K562 (cell line): ENCODE results near the gene TREH. TPM values are rescaled to one million over a fixed set of nuclear protein-coding genes. Genes with fewer than 3 reads are reported as not detected.

ENCODE experiments used
- AFF4 ChIP-seq: sonication (generic); formaldehyde crosslinking; IDR thresholded peaks from 2 replicates; pipeline ENCODE4 v1.8.0; 2023; ENCODE audit warnings: mild to moderate bottlenecking, missing genetic modification reagents
- EGR1 ChIP-seq: fragments of 450-650 bp; conservative IDR thresholded peaks from 2 replicates; pipeline ENCODE4 v1.6.1; 2017; ENCODE audit warnings: mild to moderate bottlenecking
- GTF2E2 ChIP-seq: fragments of 200-800 bp; sonication (Bioruptor generic); IDR thresholded peaks from 2 replicates; pipeline ENCODE4 v1.6.1; 2016; ENCODE audit warnings: missing genetic modification characterization, missing compliant biosample characterization
- KLF13 ChIP-seq: fragments of 450-650 bp; IDR thresholded peaks from 2 replicates; pipeline ENCODE4 v1.6.1; 2016; ENCODE audit warnings: missing genetic modification characterization, low read depth, mild to moderate bottlenecking, missing compliant biosample characterization, moderate library complexity, borderline replicate concordance
- L3MBTL2 ChIP-seq: fragments of 450-650 bp; IDR thresholded peaks from 2 replicates; pipeline ENCODE4 v1.6.1; 2016; ENCODE audit warnings: mild to moderate bottlenecking, moderate library complexity
- MGA ChIP-seq: fragments of 450-650 bp; IDR thresholded peaks from 2 replicates; pipeline ENCODE4 v1.6.1; 2016; ENCODE audit warnings: mild to moderate bottlenecking, moderate library complexity
- NFIC ChIP-seq: fragments of 450-650 bp; IDR thresholded peaks from 2 replicates; pipeline ENCODE4 v1.6.1; 2017; ENCODE audit warnings: mild to moderate bottlenecking, inconsistent platforms
- PHF20 ChIP-seq: fragments of 450-650 bp; IDR thresholded peaks from 2 replicates; pipeline ENCODE4 v1.6.1; 2018; ENCODE audit not compliant: partially characterized antibody
- RB1 ChIP-seq: fragments of 450-650 bp; IDR thresholded peaks from 2 replicates; pipeline ENCODE4 v1.6.1; 2017; ENCODE audit warnings: low read depth, mild to moderate bottlenecking
- THRB ChIP-seq: fragments of 450-650 bp; formaldehyde crosslinking; conservative IDR thresholded peaks from 2 replicates; pipeline ENCODE4 v1.4.0; 2022; ENCODE audit warnings: mild to moderate bottlenecking, missing genetic modification characterization
- polyA plus RNA-seq, 8 experiments: library from polyadenylated mRNA; depleted of rRNA in 4 of 8; stranded (reverse) in 5 of 8; unstranded in 3 of 8; fragments of >200 nt; fragmentation: Nextera tagmentation in 2 of 8; fragmentation: Illumina TruSeq in 1 of 8; extraction: Ambion mirVana in 2 of 8; extraction: Trizol in 1 of 8; gene quantifications; 2 replicates each; pipeline versions ENCODE4 v1.2.1 to v1.2.3, GENCODE V29; 2011 to 2014; ENCODE audit warnings: inconsistent platforms in 1 of 8, missing spikeins in 1 of 8
- total RNA-seq, 7 experiments: library from RNA; depleted of rRNA in 6 of 7; stranded (reverse); fragments of >200 nt in 6 of 7; fragmentation: Illumina TruSeq in 2 of 7; extraction: Trizol in 2 of 7; gene quantifications; 2 replicates each; pipeline versions ENCODE4 v1.2.1 to v1.2.3, GENCODE V29; 2011 to 2021; ENCODE audit warnings: low replicate concordance in 1 of 7

Gene TREH
- total and polyA plus RNA-seq, 9 of the 15 experiments (the other 6 are each of a cell fraction or from before 2014, with no cell fraction given) = 0.09 to 0.20 (median 0.11) TPM; not detected in 6

- TF ChIP-seq MGA (peak; percentile 98), AFF4 (CRISPR knock-in tag) (no peak), L3MBTL2 (peak; percentile 96), GTF2E2 (tag) (no peak), EGR1 (peak; percentile 100), PHF20 (peak; percentile 24), NFIC (peak; percentile 40), RB1 (peak; percentile 54; the same call in 1 of the 2 replicates), THRB (CRISPR knock-in tag) (peak; percentile 63; the same call in 1 of the 2 replicates), KLF13 (tag) (peak; percentile 18; the same call in 1 of the 2 replicates)
Measured at GRCh38 chr11:118608360-118609227, 70.9 kb downstream of the TREH start (continued).
